T-helper 9 cell (primary cell): Measurements from ENCODE around the gene PTPN18.

Source experiments
- DNase-seq: peaks from one replicate; pipeline ENCODE4 v3.0.0-alpha.2; 2020

PTPN18 gene

DNA sequence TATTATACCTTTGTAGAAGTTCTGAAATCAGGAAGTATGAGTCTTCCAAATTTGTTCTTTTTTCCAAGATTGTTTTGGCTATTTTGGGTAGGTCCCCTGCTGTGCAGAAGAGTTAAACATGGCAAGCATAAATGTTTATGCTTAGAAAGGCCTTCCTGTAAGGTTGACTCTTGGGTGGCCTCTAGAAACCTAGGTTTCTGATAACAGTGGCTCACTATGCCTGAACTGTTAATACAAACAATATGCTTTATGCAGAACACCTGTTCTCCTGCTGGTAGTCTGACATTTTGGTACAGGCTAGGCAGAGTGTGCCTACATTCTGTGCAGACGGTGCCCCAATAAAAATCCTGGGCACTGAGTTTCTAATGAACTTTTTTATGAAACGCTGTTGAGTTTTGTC lies 10.1 kb downstream of the PTPN18 start:
- no peak for DNase-seq

DNA sequence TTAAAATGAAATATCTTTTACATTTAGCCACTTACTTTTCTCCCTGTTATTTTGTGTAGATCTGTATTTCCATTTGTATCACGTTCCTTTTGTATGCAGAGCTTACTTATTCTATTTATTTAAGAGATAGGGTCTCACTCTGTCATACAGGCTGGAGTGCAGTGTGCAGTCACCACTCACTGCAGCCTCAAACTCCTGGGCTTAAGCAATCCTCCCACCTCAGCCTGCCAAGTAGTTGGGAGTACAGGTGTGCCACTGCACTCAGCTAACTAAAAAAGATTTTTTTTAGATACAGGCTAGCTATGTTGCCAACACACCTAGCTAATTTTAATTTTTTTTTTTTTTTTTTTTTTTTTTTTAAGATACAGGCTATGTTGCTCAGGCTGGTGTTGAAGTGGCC lies 10.9 kb downstream of the PTPN18 start:
- DNase-seq, result no peak

DNA sequence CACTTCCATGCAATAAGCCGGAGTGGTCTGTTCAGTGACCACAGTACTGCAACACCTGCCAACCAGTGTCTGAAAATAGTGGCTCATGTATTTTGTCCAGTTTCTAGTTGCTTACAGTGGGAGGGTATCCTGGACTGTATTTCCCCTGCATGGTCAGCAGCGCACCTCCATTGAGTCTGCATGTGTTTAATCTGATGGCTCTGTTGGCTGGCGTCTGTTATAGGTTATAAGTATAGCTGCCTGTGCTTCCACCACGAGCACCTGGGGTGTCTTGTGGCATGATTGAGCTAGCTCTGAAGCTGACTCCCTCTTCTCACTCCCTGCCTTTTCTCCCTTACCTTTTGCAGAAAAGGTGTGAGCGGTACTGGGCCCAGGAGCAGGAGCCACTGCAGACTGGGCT lies 12.9 kb downstream of the PTPN18 start:
- DNase-seq, result no peak

DNA sequence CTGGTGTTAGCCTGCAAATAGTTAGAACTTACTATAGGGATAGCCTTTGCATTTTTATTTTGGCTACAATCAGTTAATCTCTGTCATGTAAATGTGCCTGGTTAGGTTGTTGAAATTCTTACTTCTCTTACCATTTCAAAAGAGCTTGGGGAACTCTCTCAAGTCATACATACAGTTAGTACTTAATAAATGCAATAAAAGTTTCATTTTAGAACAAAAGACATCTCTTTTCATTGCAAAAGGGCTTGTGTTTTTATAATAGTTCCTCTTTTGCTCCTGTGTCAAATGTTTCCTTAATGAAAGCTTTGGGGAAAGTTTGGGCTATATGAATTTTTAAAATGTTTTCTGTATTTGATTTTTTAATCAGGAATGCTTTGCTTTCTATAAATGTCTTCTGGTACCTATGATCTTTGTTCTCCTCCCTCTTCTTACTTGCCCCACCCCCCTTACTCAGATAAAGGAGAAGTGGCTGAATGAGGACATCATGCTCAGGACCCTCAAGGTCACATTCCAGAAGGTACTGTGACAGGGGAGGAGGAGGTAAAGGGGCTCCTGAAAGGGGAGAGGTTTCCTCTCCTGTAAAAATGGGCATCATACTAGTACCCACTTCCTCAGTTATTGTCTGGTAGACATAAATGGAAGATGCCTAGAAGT lies 13.6 kb downstream of the PTPN18 start:
- no peak for DNase-seq

DNA sequence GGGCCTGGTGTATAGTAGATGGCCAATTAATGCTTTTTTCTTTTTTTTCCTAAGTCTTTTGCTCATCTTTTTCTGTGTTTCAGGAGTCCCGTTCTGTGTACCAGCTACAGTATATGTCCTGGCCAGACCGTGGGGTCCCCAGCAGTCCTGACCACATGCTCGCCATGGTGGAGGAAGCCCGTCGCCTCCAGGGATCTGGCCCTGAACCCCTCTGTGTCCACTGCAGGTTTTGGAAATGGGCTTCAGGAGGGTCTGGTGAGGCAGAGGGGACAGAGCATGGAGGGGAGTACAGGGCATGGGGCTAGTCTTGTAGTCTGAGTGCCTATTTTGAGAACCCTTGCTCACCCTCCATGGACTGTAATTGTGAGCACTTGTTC lies 14.1 kb downstream of the PTPN18 start:
- DNase-seq, result no peak

DNA sequence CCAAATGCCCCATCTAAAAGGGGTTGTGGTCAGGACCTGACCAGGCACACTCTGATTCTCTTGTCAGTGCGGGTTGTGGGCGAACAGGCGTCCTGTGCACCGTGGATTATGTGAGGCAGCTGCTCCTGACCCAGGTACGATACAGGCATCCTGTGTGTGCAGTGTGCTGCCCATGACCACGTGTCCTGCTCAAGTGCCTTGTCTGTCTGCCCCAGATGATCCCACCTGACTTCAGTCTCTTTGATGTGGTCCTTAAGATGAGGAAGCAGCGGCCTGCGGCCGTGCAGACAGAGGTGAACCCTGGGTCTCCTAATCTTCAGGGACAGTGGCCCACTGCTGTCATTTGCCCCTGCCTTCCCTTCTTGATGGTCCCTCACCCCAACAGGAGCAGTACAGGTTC lies 14.6 kb downstream of the PTPN18 start:
- peak; percentile 27 for DNase-seq

DNA sequence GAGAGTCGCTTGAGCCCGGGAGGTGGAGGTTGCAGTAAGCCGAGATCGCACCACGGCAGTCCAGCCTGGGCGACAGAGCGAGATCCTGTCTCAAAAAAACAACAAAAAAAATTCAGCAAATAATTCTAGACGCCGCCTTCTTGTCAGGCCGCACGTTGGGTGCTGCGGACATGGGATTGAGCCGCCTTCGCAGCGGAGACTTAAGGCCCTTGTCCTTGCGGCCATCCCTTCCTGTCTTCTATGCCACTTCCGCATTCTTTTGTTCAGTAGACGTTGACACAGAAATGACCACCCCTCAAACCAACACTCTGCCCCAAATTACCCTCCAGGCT lies 15.8 kb downstream of the PTPN18 start:
- DNase-seq, result no peak

DNA sequence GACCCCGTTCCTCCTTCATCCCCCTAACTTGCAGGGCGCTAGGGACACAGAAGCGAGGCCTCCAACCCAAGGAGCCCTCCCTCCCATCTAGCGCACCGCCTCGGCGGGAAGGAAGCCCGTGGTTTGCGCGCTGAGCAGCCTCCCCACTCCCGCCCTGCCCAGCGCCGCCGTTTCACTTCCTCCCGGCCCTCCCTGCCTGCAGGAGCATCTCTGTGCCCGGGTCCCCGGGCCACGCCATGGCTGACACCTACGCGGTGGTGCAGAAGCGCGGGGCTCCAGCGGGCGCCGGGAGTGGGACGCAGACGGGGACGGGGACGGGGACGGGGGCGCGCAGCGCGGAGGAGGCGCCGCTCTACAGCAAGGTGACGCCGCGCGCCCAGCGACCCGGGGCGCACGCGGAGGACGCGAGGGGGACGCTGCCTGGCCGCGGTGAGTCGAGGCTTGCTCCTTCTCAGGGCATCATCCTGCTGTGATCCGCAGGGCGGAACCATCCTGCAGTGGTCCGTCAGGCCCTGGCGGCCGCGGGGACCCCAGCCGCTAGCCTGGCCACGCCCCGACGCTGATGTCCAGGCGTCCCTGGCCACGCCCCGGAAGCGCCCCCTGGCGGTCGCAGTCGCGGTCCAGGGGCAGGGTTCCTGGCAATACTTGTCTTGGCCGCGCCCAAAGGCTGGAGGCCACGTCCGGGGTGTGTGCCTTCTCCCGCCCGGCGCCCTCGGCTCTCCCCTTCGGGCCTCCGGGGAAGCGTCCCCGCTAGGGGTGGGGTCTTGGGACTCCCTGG lies 16.4 kb downstream of the PTPN18 start:
- peak; percentile 59 for DNase-seq

DNA sequence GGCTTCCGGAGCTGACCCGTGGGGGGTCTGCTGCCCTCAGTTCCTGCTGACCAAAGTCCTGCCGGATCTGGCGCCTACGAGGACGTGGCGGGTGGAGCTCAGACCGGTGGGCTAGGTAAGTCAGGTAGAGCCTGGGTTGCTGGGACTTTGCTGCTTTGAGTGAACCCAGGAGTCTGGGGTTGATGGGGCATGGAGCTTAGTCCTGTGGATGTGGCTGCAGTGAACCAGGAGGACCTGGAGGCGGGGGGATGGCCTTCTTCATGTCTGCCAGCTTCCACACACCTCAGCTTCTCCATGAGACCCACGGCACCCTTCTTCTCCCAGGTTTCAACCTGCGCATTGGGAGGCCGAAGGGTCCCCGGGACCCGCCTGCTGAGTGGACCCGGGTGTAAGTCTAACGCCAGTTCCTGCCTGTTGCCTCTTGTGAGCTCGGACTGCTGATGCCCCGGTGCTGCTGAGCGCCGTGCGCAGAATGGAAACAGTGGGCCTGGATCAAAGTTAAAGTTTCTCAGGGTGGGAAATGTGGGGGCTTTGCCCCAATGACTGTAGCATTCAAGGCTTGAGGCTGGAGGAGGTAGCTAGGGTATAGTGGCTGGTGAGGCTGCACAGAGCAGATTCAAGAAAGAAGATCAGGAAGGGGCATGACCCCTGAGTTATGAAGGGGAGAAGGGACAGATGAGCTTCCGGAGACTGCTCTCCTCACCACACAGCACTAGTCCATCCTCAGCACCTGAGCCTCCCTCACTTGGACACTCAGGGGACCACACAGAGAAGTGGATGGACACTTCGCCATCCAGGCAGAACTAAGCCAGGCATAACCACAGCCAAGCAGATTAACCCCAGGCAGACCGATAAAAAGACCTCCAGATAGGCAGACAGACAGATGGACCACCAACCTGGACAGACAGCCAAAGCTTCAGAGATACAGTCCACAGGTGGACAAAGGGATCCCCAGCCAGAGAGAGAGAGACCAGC lies 17.3 kb downstream of the PTPN18 start:
- DNase-seq, result no peak

DNA sequence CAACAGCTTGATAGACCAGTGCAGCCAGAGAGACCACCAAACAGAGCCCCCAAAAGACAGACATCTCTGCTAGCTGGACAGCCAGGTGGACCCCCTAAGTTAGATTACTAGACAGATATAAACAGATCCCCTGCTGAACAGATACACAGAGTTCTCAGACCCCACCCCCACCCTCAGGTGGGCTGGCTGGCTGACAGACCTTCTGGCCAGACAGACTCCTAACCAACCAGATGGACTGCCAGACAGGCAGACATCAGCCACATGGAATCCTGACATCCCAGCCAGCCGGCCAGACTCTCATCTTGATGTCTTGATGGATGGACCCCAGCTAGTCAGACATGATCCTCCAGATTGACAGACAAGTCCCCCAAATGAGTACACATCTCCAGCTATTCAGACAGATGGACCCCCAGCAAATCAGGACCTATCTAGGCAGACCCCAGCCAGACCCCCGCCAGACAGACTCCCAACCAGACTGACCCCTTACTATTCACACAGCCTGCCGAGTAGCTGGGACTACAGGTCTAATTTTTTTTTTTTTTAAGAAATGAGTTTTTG lies 18.0 kb downstream of the PTPN18 start:
- no peak for DNase-seq

DNA sequence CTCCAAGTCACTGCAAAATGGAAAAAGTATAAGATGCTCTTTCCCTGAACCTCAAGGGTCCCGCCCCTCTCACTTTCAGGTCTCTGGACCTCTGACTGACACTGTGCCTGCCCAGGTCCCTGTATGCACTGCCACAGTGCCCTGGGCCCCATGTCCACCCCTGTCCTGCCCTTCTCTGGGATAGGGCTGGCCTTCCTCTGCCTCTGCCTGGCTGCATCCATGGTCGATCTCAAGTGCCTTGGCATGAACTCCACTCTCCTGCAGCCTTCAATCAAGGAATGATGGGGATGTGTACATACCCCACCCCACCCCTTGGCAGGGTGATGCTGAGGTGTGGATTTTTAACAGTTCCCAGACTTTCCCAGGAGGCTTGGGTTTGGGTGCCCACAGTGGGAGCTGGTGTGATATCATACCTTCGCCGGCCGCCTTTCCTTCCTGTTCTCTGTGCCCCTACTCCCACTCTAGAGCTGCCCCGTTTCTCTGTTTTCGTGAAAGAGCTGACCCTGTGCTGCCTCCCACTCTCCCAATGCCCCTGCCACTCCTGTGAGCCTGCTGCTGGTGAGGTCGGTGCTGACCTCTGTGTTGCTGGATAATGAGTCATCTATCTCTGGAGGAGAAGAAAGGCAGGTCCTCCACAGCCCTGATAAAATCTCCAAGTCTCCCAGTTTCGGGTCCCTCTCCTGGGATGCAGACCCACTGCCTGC lies 18.9 kb downstream of the PTPN18 start:
- DNase-seq, result no peak

DNA sequence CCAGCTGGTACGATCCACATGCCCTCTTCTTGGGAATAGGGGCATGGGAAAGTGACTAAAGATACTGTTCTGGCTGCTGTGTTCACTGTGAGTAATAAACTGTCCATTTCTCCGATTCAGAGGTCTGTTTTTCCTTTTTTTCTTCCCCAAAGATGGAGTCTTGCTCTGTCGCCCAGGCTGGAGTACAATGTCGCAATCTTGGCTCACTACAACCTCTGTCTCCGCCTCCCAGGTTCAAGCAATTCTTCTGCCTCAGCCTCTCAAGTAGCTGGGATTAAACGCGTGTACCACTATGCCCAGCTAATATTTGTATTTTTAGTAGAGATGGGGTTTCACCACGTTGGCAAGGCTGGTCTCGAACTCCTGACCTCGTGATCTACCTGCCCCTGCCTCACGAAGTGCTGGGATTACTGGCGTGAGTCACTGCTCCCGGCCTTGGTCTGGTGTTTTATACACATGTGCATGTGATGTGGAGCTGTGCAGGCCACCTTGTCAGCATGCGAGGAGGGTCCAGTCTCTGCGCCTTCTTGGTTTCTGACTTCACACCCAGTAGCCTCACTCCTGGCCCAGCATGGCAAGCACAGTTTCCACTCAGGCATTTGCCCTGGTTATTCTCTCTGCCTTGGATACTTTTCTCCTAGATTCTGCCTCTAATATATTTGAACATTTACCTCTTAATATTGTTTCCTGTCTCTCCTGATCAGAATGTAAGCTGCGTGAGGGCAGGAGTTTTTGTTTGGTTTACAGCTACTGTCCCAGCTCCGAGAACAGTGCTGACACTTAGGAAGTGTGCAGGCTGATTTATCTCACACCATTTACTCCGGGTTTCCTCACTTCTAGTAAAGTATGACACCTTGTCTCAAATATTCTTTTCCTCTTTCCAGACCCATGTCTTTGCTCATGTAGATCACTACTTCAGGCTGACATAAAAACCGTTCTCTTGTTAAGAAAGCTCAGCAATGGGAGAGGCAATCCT lies 19.7 kb downstream of the PTPN18 start:
- DNase-seq, result no peak

DNA sequence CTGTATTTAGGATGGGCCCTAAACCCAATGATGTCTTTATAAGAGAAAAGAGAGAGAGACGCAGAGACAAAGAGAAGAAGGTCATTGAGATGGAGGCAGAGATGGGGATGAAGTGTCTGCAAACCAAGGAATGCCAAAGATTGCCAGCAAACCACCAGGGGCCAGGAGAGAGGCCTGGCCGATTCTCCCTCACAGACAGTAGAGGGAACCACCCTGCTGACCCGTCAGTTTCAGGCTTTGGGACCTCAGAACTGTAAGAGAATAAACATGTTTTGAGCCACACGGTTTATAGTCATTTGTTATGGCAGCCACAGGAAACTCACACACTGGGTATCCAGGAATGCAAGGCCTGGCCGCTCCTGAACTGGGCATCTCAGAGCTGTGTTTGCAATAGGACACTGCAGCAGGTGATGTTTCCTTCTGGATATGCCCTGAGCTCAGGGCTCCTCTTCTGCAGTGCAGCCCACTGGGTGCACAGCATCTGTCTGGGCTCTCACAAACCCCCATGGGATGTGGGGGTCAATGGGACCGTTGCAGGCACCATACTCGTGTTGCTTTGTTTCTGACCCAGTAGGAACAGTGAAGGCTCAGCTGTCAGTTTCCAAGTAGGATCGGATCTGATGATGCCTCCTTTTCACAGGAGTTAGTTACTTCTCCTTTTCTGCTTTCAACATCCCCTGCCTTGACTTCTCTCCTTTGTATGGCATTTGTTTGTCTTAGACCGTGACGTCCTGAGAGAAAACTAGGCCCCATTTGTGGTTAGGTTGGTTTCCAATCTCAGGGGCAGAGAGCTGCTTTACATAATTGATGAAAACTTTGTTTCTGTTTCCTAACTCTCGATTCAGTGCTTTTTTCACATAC lies 20.8 kb downstream of the PTPN18 start:
- no peak for DNase-seq

DNA sequence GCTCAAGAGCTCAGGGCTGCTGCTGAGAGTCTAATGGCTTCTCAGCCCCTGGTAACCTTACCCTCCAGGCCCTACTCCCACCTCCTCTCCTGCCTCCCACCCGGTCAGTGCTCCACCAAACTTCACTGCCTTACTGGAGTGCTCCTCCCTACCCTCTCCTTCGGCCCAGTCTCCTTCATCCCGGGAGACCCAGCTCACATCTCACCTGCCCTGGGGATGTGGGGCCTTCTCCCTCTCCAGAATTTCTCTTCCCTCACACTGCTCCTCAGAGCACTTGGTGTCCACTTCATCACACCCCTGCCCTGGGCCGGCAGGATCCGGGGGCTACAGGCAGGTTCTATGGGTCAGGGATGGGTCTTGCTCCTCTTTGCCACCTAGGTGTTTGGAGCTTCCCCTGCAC lies 21.6 kb downstream of the PTPN18 start:
- no peak for DNase-seq

DNA sequence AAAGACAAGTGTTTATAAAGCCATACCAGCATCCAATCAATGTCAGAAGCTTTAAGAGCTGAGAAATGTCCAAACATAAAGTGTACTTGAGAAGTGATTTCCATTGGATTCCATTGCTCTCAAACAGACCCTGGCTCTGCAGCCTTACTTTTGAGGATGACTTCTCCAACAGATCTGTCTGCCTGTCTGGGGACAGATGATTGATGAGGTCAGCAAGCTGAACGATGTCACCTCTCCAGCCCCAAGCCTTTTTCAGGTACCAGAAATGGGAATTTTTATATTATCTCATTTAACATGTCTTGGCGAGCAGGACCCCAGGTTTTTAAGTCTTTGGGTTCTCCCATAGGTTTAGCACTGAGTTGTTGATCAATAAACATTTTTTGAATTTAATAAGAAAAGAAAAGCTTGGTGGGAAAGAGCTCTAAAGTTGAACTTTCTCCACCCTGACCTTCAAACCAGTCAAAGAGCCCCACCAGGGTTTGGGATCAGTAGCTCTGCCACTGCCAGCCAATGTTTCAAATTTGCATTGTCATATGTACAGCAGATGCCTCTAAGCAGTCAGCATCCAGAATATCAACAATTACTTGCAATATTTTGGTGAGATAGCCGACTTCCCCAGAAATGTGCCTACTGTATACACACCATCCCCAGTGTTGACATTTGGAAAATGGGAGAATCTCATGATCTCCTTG lies 22.5 kb downstream of the PTPN18 start:
- no peak for DNase-seq

DNA sequence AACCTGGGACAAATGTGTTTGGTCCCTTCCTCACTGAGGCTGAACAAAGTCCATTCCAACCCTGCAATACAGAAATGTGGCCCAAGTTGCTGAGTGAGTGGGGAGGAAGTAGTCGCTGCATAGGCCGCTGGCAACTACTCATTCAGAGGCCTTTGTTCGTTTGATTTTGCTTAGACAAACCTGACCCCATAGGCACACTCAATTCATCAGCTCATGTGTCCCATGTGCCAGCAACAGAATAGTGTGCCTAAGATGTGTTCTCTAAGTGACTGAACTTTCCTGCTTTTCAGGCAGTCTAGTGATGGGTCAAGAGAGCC lies 23.0 kb downstream of the PTPN18 start:
- no peak for DNase-seq

DNA sequence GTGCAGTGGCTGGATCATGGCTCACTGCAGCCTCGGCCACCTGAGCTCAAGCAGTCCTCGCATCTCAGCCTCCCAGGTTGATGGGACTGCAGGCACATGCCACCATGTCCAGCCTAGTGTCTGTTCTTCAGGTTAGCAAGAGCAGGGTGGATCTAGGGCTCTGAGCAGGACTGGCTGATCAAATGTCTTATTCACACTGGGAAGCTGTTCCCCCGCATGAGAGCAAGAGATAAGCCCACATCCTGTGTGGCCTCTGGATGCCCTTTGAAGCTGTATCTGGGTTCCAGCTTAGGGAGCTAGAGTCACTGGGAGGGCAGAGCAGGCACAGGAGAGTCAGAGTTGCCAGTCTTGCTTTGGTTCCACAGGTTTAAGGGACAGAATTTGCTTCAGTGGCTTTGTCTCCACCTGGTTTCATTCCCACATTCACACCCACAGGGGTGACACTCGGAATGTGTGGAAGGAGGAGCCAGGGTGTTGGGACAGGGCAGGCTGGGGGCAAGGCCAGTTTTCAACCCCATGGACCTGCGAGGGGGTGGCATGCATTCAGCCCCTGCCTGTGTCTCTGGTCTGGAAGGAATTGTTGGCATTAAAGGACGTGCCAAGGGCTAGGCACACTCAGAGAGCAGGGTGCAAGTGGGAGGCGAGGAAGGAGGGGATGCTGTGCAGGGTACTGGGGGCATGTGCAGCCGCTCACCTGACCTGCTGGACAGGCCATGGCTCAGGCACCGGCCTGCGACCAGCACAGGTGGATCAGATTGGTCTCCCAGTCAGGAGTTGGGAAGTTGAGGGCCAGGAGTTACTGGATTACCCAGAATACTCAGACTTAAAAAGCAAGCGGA lies 24.5 kb downstream of the PTPN18 start:
- no peak for DNase-seq

DNA sequence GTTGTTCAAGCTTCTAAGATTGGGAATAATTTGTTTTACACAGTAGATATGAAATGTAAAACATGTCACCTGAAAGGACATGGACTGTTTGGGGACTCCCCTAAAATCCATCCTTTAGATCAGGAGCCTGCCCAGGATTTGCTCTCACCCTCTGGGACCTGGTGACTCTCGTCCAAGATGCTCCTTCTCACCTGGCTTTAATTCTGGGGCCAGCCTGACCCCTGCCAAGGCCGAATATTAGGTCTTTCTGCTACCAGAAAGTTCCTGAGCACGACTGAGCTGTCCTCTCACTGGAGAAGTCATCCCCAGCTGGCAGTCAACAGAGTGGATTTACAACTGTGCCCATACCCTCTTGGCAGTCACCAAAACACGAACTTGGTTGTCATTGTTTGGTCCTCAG lies 25.3 kb downstream of the PTPN18 start:
- no peak for DNase-seq

DNA sequence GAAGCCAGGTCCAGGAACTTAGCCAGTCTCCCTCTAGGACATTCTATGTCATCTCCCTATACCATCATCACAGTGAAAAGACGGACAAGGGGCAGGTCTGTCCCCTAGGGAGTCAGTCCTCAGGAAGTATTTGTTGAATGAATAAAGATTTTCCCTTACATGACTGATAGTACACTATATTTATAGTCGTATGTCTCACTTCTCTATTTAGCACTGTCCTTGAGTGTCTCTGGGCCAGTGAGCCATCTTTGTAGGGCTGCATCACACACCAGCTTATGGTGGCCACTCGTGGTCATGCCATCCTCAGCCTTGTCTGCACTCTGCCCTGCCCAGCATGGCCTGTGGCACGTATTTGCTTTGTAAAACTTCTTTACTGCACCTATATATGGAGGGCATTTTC lies 25.8 kb downstream of the PTPN18 start:
- DNase-seq, result no peak
